A549 (cell line): ENCODE measurements around the gene KRTAP5-2. TPM values are rescaled to one million over a fixed set of nuclear protein-coding genes. Genes with fewer than 3 reads are reported as not detected.

Experiments used
- ATAC-seq, 2 experiments: fragments of 200-7000 bp in 1 of 2; fragments of >200 bp in 1 of 2; cut with Nextera tagmentation in 1 of 2; cut with Tn5 transposase in 1 of 2; 3 replicates each; pipeline versions ENCODE4 v1.8.0 to v1.9.1; 2018 to 2020; ENCODE audit warnings: mild to moderate bottlenecking in 1 of 2, moderate library complexity in 1 of 2
- CTCF ChIA-PET: fragments of 300-600 bp; sonication (Branson Sonifier 250); formaldehyde crosslinking; extraction: SDS; loops from one replicate; lab custom pipeline; 2021; ENCODE audit warnings: antibody characterized with exemption, inconsistent platforms; lab: Yijun Ruan, JAX
- POLR2A ChIA-PET: fragments of 350-600 bp; formaldehyde crosslinking; extraction: SDS; loops from one replicate; lab custom pipeline; 2021; ENCODE audit warnings: antibody characterized with exemption, inconsistent platforms; lab: Yijun Ruan, JAX
- DNase-seq, 2 experiments: peaks; one replicate each; pipeline versions ENCODE4 v3.0.0 to v3.0.0-alpha.2; 2011 to 2016; ENCODE audit warnings: low read depth in 1 of 2, low spot score in 1 of 2
- FAIRE-seq: peaks from 2 replicates; lab custom pipeline; 2011; peaks lifted over from hg19 to GRCh38; lab: Jason Lieb, UNC
- H3K27ac ChIP-seq, 2 experiments: fragments of >200 bp; sonication (Bioruptor Twin); formaldehyde crosslinking; 3 replicates each; pipeline ENCODE4 v1.5.1; 2016 to 2017
- H3K4me1 ChIP-seq: fragments of >200 bp; sonication (Bioruptor Twin); formaldehyde crosslinking; 3 replicates; pipeline ENCODE4 v1.6.1; 2016
- H3K4me2 ChIP-seq: fragments of >200 bp; sonication (Bioruptor Twin); formaldehyde crosslinking; 3 replicates; pipeline ENCODE4 v1.6.1; 2016
- H3K4me3 ChIP-seq: fragments of >200 bp; sonication (Bioruptor Twin); formaldehyde crosslinking; 3 replicates; pipeline ENCODE4 v1.5.1; 2016
- H3K9me3 ChIP-seq: fragments of >200 bp; sonication (Bioruptor Twin); formaldehyde crosslinking; 3 replicates; pipeline ENCODE4 v1.6.1; 2016
- CBX2 ChIP-seq: fragments of 200-600 bp; sonication (generic); IDR thresholded peaks from 2 replicates; pipeline ENCODE4 v1.6.1; 2016; ENCODE audit warnings: low read depth, mild to moderate bottlenecking, borderline replicate concordance
- CEBPB ChIP-seq, 2 experiments: fragments of >200 bp in 1 of 2; sonication (Bioruptor Twin) in 1 of 2; formaldehyde crosslinking in 1 of 2; IDR thresholded peaks; 2 replicates each; pipeline ENCODE4 v1.6.1; 2012 to 2016
- ESRRA ChIP-seq: fragments of 150-350 bp; IDR thresholded peaks from 2 replicates; pipeline ENCODE4 v1.6.1; 2014; ENCODE audit warnings: mild to moderate bottlenecking, low read length, borderline replicate concordance
- HDAC2 ChIP-seq: fragments of 200-600 bp; sonication (generic); IDR thresholded peaks from 2 replicates; pipeline ENCODE4 v1.6.1; 2016
- HEYL ChIP-seq: fragments of 250-450 bp; sonication (Bioruptor Pico); IDR thresholded peaks from 2 replicates; pipeline ENCODE4 v1.8.0; 2021; ENCODE audit warnings: mild to moderate bottlenecking, moderate library complexity
- JUNB ChIP-seq: fragments of >200 bp; sonication (Bioruptor Twin); formaldehyde crosslinking; IDR thresholded peaks from 2 replicates; pipeline ENCODE4 v1.6.1; 2016
- KDM5A ChIP-seq: fragments of 200-600 bp; sonication (generic); IDR thresholded peaks from 2 replicates; pipeline ENCODE4 v1.6.1; 2016; ENCODE audit warnings: antibody characterized with exemption, mild to moderate bottlenecking
- POLR2AphosphoS2 ChIP-seq: conservative IDR thresholded peaks from 2 replicates; pipeline ENCODE4 v1.6.1; 2012; ENCODE audit warnings: low read length, improper control_type of control experiment, inconsistent platforms
- RAD21 ChIP-seq, 2 experiments: fragments of >200 bp in 1 of 2; sonication (Bioruptor Twin) in 1 of 2; formaldehyde crosslinking in 1 of 2; IDR thresholded peaks in 1 of 2; conservative IDR thresholded peaks in 1 of 2; 2 replicates in 1 of 2; 3 replicates in 1 of 2; pipeline ENCODE4 v1.6.1; 2012 to 2018; ENCODE audit warnings: inconsistent platforms in 1 of 2
- RCOR1 ChIP-seq: fragments of 150-350 bp; IDR thresholded peaks from 2 replicates; pipeline ENCODE4 v1.6.1; 2014; ENCODE audit warnings: antibody characterized with exemption, low read length, low read depth
- REST ChIP-seq: fragments of 200-600 bp; sonication (generic); IDR thresholded peaks from 2 replicates; pipeline ENCODE4 v1.6.1; 2016; ENCODE audit warnings: antibody characterized with exemption, mild to moderate bottlenecking, moderate library complexity
- RNF2 ChIP-seq: fragments of 200-600 bp; sonication (generic); IDR thresholded peaks from 2 replicates; pipeline ENCODE4 v1.6.1; 2016; ENCODE audit warnings: low read depth, mild to moderate bottlenecking, antibody characterized with exemption, moderate library complexity, borderline replicate concordance
- SMC3 ChIP-seq: fragments of >200 bp; sonication (Bioruptor Twin); formaldehyde crosslinking; IDR thresholded peaks from 3 replicates; pipeline ENCODE4 v1.6.1; 2018; ENCODE audit warnings: inconsistent platforms
- TFCP2L1 ChIP-seq: fragments of 250-450 bp; sonication (Bioruptor Pico); IDR thresholded peaks from 2 replicates; pipeline ENCODE4 v1.5.0; 2021; ENCODE audit warnings: mild to moderate bottlenecking
- whole genome bisulfite sequencing: methylation state at CpG from one replicate; pipeline ENCODE4 v1.1.6; 2017; ENCODE audit errors: missing lambda C conversion rate; 5-methylcytosine and 5-hydroxymethylcytosine counted together
- polyA plus RNA-seq, 4 experiments: library from polyadenylated mRNA; depleted of rRNA in 3 of 4; stranded (reverse); fragments of >200 nt; fragmentation: RNase III in 1 of 4; extraction: RNeasy Plus Mini Kit Qiagen cat#74134 plus additional on column Dnase treatment in 1 of 4; gene quantifications; 2 replicates in 3 of 4; 3 replicates in 1 of 4; pipeline ENCODE4 v1.2.3, GENCODE V29; 2011 to 2017
- TF ChIP-seq, protein P1 (sequence below): fragments of >200 bp; sonication (Bioruptor Twin); formaldehyde crosslinking; IDR thresholded peaks from 3 replicates; pipeline ENCODE4 v1.5.1; 2016
- TF ChIP-seq, protein P2 (sequence below): fragments of 250-450 bp; sonication (Bioruptor Pico); IDR thresholded peaks from 2 replicates; pipeline ENCODE4 v1.5.0; 2021; ENCODE audit warnings: mild to moderate bottlenecking, moderate library complexity, borderline replicate concordance

The KRTAP5-2 gene
- polyA plus RNA-seq, 2 of the 4 experiments (the other 2 are of a cell fraction): not detected

DNA sequence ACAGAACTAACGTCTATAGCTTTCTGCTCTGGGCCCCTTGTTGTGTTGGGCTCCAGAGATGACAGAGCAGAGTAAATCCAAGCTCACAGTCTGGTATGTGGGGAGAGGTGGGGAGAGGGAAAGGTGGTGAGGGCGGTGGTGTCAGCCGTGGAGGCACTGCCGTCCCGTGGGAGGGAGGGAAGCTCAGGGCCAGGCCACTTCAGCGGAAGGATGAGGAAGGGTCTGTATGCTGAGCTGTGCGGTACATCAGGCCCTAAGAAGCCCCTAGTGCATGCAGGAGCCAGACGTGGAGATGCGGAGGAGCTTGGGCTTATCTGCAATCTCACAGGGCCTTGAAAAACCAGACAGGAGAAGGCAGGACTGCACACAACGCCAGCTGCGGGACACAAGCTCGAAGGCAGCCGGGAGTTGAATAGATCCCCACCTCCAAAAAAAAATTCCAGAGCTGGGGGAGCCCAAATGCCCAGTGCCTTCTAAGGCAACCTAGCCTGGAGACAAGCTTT lies 33.0 kb upstream of the KRTAP5-2 start (continued):
- no peak for TF ChIP-seq ESRRA
- no peak for TF ChIP-seq RCOR1
- TF ChIP-seq TFCP2L1 (CRISPR knock-in tag): no peak

DNA sequence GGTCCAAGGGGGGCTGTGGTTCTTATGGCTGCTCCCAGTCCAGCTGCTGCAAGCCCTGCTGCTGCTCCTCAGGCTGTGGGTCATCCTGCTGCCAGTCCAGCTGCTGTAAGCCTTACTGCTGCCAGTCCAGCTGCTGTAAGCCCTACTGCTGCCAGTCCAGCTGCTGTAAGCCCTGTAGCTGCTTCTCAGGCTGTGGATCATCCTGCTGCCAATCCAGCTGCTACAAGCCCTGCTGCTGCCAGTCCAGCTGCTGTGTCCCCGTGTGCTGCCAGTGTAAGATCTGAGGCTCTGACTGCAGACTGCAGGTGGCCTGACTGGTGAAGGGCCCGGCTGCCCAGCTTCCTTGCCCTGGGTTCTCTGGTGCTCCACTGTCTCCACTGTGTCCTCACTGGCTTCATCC lies 32.2 kb upstream of the KRTAP5-2 start:
- TF ChIP-seq REST (no peak), HEYL (CRISPR knock-in tag) (no peak), ESRRA (no peak)
- H3K4me2 ChIP-seq: no peak overlapping the region
- H3K4me3 ChIP-seq: no peak overlapping the region
- WGBS: 33% methylated on average over 2 of the region's 2 CpGs
- DNase-seq: no peak
- no peak overlapping the region for H3K27ac ChIP-seq
- CTCF ChIA-PET: interaction anchor here (0.6 to 6.9 kb wide), 8 partner anchors 10 to 521 kb away, joined by 4 to 47 read pairs (median 7); partner anchors contain the start of gene DUSP8
- no peak for ATAC-seq
- POLR2A ChIA-PET: interaction anchor here (0.7 kb wide), 1 partner anchor 525 kb away, joined by 5 read pairs; no protein-coding TSS in a partner anchor
- no peaks in the 10 kb centered on the region for H3K4me1 ChIP-seq
- no peak for FAIRE-seq
- no peaks in the 10 kb centered on the region for H3K9me3 ChIP-seq

DNA sequence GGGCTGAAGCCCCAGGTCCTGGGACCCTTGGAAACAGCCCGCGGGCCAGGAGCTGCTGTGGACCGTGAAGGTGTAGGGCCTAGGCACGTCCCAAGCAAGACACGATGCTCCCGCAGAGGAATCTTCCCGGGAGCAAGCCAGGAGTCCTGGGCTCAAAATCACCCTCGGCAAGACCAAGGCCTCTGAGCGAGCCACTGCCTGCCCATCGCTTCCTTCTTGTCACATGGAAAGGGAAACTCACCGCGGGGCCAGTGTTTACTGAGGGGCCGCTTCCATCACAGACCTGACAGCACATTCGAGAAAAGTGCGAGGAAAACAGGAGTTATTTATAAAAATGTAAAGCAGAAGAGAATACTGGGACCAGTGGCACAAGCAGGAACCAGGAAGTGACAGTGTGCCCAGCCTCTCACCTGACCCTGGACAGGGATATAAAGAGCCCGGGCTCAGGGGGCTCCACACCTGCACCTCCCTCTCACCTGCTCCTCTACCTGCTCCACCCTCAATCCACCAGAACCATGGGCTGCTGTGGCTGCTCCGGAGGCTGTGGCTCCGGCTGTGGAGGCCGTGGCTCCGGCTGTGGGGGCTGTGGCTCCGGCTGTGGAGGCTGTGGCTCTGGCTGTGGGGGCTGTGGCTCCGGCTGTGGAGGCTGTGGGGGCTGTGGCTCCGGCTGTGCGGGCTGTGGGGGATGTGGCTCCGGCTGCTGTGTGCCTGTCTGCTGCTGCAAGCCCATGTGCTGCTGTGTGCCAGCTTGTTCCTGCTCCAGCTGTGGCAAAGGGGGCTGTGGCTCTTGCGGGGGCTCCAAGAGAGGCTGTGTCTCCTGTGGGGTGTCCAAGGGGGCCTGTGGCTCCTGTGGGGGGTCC lies 31.5 kb upstream of the KRTAP5-2 start, which contains the start of gene KRTAP5-5:
TSS of gene KRTAP5-5 (plus strand) at position 450 of the 860 bp plus-strand sequence. CDS start at position 516, 66 bp downstream.
- H3K4me3 ChIP-seq: no peak within 1 kb of the TSS
- H3K9me3 ChIP-seq: no peaks in the 10 kb centered on the region
- ATAC-seq: peak in 1 of 2 experiments; percentile 30; a peak in 3 of 6 replicates
- 66% methylated on average over 11 of the region's 26 CpGs for WGBS
- no peaks in the 10 kb centered on the region for H3K4me1 ChIP-seq
- DNase-seq: no peak
- TF ChIP-seq JUNB (no peak), POLR2AphosphoS2 (no peak), CEBPB (IDR thresholded peaks at IDR 0.05) (no peak)
- peak within 1 kb of the TSS; percentile 37; the same call in 1 of the 3 replicates for H3K4me2 ChIP-seq
- FAIRE-seq: no peak
- ChIA-PET CTCF (interaction anchor here (0.6 to 6.9 kb wide), 22 partner anchors 10 to 522 kb away, joined by 3 to 54 read pairs (median 4); partner anchors contain the start of gene DUSP8), POLR2A (interaction anchor here (0.7 kb wide), 1 partner anchor 525 kb away, joined by 5 read pairs; no protein-coding TSS in a partner anchor)
- H3K27ac ChIP-seq: no peak within 1 kb of the TSS

- ATAC-seq (peak; percentile 84 to 97), FAIRE-seq (no peak), DNase-seq (peak; percentile 44 to 83)
- POLR2A ChIA-PET: no interaction called here
- peak overlapping the region; percentile 37; the same call in 1 of the 3 replicates for H3K4me2 ChIP-seq
- 34% methylated on average over 31 of the region's 35 CpGs for WGBS
- CTCF ChIA-PET: interaction anchor here (0.6 to 6.9 kb wide), 25 partner anchors 11 to 369 kb away, joined by 3 to 54 read pairs (median 3); partner anchors contain the start of gene KRTAP5-2
- TF ChIP-seq KDM5A (no peak), RAD21 (conservative IDR thresholded peaks at IDR 0.05 in 1 of 2, IDR thresholded peaks at IDR 0.05 in 1 of 2) (peak; percentile 52 to 68), ESRRA (no peak), SMC3 (peak; percentile 63), TFCP2L1 (CRISPR knock-in tag) (no peak), CBX2 (no peak), RNF2 (no peak), HDAC2 (no peak)
- TF ChIP-seq, protein P1, sequence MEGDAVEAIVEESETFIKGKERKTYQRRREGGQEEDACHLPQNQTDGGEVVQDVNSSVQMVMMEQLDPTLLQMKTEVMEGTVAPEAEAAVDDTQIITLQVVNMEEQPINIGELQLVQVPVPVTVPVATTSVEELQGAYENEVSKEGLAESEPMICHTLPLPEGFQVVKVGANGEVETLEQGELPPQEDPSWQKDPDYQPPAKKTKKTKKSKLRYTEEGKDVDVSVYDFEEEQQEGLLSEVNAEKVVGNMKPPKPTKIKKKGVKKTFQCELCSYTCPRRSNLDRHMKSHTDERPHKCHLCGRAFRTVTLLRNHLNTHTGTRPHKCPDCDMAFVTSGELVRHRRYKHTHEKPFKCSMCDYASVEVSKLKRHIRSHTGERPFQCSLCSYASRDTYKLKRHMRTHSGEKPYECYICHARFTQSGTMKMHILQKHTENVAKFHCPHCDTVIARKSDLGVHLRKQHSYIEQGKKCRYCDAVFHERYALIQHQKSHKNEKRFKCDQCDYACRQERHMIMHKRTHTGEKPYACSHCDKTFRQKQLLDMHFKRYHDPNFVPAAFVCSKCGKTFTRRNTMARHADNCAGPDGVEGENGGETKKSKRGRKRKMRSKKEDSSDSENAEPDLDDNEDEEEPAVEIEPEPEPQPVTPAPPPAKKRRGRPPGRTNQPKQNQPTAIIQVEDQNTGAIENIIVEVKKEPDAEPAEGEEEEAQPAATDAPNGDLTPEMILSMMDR: peak; percentile 82
- TF ChIP-seq, protein P2, sequence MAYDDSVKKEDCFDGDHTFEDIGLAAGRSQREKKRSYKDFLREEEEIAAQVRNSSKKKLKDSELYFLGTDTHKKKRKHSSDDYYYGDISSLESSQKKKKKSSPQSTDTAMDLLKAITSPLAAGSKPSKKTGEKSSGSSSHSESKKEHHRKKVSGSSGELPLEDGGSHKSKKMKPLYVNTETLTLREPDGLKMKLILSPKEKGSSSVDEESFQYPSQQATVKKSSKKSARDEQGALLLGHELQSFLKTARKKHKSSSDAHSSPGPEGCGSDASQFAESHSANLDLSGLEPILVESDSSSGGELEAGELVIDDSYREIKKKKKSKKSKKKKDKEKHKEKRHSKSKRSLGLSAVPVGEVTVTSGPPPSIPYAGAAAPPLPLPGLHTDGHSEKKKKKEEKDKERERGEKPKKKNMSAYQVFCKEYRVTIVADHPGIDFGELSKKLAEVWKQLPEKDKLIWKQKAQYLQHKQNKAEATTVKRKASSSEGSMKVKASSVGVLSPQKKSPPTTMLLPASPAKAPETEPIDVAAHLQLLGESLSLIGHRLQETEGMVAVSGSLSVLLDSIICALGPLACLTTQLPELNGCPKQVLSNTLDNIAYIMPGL: no peak
- H3K27ac ChIP-seq: no peak overlapping the region
- no peaks in the 10 kb centered on the region for H3K4me1 ChIP-seq
- H3K4me3 ChIP-seq: no peak overlapping the region
- no peaks in the 10 kb centered on the region for H3K9me3 ChIP-seq
Measured at GRCh38 chr11:1628506-1629325, 30.6 kb upstream of the KRTAP5-2 start.
